Activated T-helper 2 cell treated with anti-CD3 and anti-CD28 coated beads, Interferon-gamma antibody, Interleukin-2, Interleukin-4, amounts not matched to agents 10 μg/mL and 5 μg/mL and 100 μg/mL, durations not matched to agents 14 hours and 24 hours and 36 hours (primary cell): ENCODE data around the gene ASB13. TPM values are rescaled to one million over a fixed set of nuclear protein-coding genes. Genes with fewer than 3 reads are reported as not detected.
"Not testable (repeated sequence)": the region's sequence is repeated elsewhere in the genome, so short reads cannot be mapped to it uniquely, and the experiment has no call there.

Source experiments
- DNase-seq: peaks from one replicate; pipeline ENCODE4 v3.0.0; 2021; ENCODE audit warnings: low spot score
- H3K27ac Mint-ChIP-seq: one replicate; pipeline ENCODE4 v1.8.0; 2021; ENCODE audit warnings: mixed read lengths
- H3K27me3 Mint-ChIP-seq: one replicate; pipeline ENCODE4 v1.8.0; 2021; ENCODE audit warnings: low read depth, mixed read lengths
- H3K36me3 Mint-ChIP-seq: one replicate; pipeline ENCODE4 v1.8.0; 2021; ENCODE audit warnings: low read depth, mixed read lengths
- H3K4me1 Mint-ChIP-seq: one replicate; pipeline ENCODE4 v1.8.0; 2021; ENCODE audit warnings: low read depth, mixed read lengths
- H3K4me3 Mint-ChIP-seq: one replicate; pipeline ENCODE4 v1.8.0; 2021; ENCODE audit warnings: low read depth, mild to moderate bottlenecking, moderate library complexity, mixed read lengths
- H3K9me3 Mint-ChIP-seq: one replicate; pipeline ENCODE4 v1.8.0; 2021; ENCODE audit warnings: mixed read lengths
- intact Hi-C: fragments of 100-400 bp; cut with micrococcal nuclease; formaldehyde crosslinking; loops from one replicate; pipeline ENCODE4 v1.15.1; 2023
- total RNA-seq: library from RNA; stranded (reverse); gene quantifications from 2 replicates; pipeline ENCODE4 v1.2.3, GENCODE V29; 2022

ASB13 gene
- total RNA-seq, 1 donor from 2014 or later: 15.2 TPM

DNA sequence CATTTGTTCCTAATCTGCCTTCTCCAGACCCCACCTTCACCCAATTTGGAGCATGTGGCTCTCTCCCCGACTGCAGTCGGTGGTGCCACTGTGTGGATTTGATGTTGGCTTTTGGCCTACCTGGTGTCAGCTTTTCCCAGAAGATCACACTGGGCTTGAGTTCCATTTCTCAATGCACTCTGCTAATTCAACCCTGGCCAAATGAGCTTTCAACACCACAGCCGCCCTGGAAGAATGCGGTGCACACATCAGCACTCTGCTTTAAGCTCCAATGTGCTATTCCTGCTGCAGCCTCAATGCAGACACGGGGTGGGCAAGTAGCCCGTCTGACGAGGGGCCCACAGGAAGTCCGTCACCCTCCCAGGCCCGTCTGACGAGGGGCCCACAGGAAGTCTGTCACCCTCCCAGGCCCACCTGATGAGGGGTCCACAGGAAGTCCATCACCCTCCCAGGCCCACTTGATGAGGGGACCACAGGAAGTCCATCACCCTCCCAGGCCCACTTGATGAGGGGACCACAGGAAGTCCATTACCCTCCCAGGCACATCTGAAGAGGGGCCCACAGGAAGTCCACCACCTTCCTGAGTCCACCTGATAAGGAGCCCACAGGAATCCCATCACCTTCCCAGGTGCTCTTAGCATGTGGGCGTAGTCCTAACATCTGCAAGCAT lies 64.4 kb downstream of the ASB13 start:
- H3K27me3 Mint-ChIP-seq: peaks cover 5% of the 10 kb centered on the region
- no peak overlapping the region for H3K4me3 Mint-ChIP-seq
- H3K27ac Mint-ChIP-seq: no peak overlapping the region
- DNase-seq: no peak
- no peaks in the 10 kb centered on the region for H3K9me3 Mint-ChIP-seq
- H3K36me3 Mint-ChIP-seq: no peaks in the 10 kb centered on the region
- intact Hi-C loops: no loop called here
- no peaks in the 10 kb centered on the region for H3K4me1 Mint-ChIP-seq

DNA sequence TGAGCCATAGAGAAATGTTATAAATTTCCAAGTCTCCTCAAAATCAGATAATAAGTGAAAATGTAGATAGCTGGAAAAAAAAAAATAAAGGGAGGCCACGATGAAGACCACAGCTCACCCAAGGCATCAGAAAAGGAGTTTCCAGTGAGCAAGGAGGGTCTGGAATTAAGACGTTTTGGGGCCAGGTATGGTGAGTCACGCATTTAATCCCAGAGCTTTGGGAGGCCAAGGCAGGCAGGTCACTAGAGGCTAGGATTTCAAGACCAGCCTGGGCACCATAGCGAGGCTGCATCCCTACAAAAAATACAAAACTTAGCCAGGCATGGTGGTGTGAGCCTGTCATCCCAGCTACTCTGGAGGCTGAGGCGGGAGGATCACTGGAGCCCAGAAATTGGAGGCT lies 65.5 kb downstream of the ASB13 start:
- peaks cover 5% of the 10 kb centered on the region for H3K27me3 Mint-ChIP-seq
- DNase-seq: no peak
- intact Hi-C loops: no loop called here
- H3K27ac Mint-ChIP-seq: no peak overlapping the region
- no peak overlapping the region for H3K4me3 Mint-ChIP-seq
- H3K36me3 Mint-ChIP-seq: no peaks in the 10 kb centered on the region
- H3K4me1 Mint-ChIP-seq: peaks cover 4% of the 10 kb centered on the region
- H3K9me3 Mint-ChIP-seq: no peaks in the 10 kb centered on the region

DNA sequence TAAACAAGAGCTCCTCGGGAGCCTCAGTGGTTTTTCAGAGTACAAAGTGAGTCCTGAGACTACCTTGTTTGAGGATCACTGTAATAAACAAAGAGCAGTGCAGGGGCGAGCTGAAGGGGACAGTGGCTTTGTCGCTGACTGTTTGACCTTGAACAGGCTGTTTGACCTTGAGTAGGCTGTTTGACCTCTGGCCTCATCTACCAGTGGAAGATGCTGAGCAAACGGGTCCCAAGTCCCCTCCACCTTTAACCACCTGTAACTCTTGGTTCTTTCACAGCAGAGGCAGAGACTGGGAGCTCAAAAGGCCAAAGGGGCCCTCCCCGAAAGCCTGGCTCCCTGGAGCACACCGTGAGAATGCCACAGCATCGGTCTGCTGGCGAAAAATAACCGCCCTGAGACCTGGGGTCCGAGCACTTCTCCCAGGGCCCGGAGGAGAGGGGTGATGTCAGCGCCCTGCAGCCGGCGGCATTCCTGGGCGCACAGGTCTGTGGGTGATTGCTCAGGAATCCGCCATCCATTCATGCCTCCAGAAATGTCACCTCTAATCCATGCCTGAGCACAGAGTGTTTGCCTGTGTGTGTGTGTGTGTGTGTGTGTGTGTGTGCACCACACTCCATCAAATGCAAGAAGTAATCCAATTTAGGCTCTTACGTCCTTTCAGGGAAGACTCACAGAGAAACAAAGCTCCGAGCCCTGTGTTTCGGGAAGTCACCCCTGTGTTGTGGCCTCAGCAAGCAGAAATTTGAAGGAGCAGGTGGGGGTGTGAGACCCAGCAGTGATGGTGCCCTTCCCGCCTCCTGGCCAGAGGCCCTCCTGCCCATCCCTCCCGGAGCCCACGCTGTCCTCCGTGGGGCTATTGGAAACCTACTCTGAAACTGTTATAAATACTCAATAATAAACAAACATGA lies 66.5 kb downstream of the ASB13 start:
- intact Hi-C loops: no loop called here
- peaks cover 8% of the 10 kb centered on the region for H3K4me1 Mint-ChIP-seq
- peaks cover 10% of the 10 kb centered on the region for H3K27me3 Mint-ChIP-seq
- H3K36me3 Mint-ChIP-seq: no peaks in the 10 kb centered on the region
- no peak for DNase-seq
- H3K27ac Mint-ChIP-seq: no peak overlapping the region
- no peak overlapping the region for H3K4me3 Mint-ChIP-seq
- no peaks in the 10 kb centered on the region for H3K9me3 Mint-ChIP-seq

DNA sequence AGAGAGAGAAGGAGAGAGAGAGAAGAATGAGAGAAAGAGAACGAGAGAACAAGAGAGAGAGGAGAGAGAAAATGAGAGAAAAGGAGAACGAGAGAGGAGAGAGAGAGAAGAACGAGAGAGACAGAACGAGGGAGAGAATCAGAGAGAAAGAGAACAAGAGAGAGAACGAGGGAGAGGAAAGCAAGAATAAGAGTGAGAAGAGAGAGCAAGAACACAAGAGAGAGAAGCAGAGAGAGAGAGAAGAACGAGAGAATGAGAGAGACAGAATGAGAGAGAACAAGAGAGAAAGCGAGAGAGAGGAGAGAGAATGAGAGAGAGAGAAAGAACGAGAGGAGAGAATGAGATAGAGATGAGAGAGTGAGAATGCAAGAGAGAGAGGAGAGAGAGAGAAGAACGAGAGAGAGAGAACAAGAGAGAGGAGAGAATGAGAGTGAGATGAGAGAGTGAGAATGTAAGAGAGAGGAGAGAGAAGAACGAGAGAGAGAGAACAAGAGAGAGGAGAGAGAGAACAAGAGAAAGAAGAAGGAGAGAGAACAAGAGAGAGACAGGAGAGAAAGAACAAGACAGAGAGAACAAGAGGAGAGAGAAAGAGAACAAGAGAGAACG lies 68.2 kb downstream of the ASB13 start:
- H3K4me3 Mint-ChIP-seq: no peak overlapping the region
- H3K27me3 Mint-ChIP-seq: peaks cover 14% of the 10 kb centered on the region
- intact Hi-C loops: no loop called here
- no peak overlapping the region for H3K27ac Mint-ChIP-seq
- H3K9me3 Mint-ChIP-seq: no peaks in the 10 kb centered on the region
- DNase-seq: no peak
- H3K4me1 Mint-ChIP-seq: peaks cover 8% of the 10 kb centered on the region
- no peaks in the 10 kb centered on the region for H3K36me3 Mint-ChIP-seq

DNA sequence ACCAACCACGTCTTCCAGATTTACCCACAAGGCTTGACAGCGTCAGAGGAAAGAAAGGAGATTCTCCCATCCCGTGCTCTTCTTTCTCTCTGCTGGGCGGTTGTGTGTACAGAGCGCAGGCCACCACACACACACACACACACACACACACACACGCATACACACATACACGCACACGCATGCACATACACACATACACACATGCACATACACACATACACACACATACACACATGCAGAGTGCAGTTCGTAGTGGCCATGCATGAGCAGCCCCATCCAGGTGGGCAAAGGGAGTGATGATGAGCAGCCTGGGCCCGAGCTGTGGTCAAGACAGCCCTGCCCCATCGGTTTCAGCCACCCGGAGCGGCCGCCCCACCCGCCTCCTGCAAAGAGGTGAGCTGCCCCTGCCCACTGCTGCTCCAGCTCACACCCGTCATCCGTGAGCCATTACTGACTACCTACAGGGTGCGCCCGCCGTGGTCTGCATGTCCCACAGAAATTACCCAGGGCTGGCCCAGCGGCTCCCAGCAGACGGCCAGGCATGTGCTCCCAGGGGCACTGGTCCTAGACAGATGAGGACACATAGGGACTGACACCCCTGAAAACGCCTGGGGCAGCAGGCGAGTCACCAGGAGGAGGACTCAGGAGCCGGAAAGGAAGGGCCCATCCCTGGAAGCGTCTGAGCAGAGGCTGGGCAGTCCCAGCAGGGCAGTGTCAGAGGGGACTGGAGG lies 69.6 kb downstream of the ASB13 start:
- no peak for DNase-seq
- Mint-ChIP-seq H3K4me3 (no peak overlapping the region), H3K27ac (no peak overlapping the region), H3K9me3 (no peaks in the 10 kb centered on the region), H3K27me3 (peaks cover 18% of the 10 kb centered on the region), H3K4me1 (peaks cover 8% of the 10 kb centered on the region), H3K36me3 (no peaks in the 10 kb centered on the region)
- intact Hi-C loops: no loop called here

DNA sequence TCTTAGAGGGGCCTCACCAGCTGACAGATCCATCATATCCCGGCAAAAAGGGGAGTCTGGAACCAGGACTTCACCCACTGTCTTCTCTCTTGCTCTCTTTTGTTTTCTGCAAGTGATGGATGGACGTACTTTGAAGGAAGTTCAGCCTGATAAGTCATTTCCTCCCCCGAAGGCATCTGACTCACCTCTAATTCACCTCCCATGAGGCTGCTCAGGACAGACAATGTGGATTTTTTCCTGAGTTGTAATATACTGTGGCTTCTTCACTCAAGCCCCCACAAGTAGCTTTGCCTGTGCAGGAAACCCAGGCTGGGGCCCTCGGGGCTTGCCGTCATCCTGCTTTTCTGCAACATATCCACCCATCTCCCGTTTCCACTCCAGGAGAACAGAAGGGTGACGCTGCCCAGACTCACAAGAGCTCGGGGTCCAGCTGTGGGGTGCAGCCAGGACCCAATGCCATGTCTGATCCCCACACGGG lies 70.4 kb downstream of the ASB13 start:
- H3K4me1 Mint-ChIP-seq: peaks cover 9% of the 10 kb centered on the region
- no peak overlapping the region for H3K4me3 Mint-ChIP-seq
- no peak for DNase-seq
- H3K36me3 Mint-ChIP-seq: no peaks in the 10 kb centered on the region
- peaks cover 18% of the 10 kb centered on the region for H3K27me3 Mint-ChIP-seq
- no peaks in the 10 kb centered on the region for H3K9me3 Mint-ChIP-seq
- no peak overlapping the region for H3K27ac Mint-ChIP-seq
- intact Hi-C loops: no loop called here

DNA sequence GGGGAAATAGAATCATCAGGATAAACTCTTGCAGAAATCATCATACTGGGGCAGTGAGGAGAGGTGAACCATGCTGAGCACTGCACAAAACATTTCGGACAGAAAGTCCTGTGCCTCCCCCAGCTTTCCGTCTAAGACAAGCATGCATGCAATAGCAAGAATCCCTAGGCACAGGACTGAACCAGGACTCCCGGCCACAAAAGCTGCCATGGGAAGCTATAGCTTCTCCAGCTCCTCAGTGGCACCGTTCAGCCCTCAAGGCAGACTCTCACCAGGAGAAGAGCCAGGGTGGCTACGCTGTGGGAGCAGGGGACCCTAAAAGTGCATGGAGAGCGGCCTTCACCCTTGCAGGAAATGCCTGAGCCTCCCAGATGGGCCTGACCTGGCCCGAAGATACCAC lies 70.8 kb downstream of the ASB13 start:
- H3K27me3 Mint-ChIP-seq: peaks cover 18% of the 10 kb centered on the region
- no peak overlapping the region for H3K27ac Mint-ChIP-seq
- H3K9me3 Mint-ChIP-seq: no peaks in the 10 kb centered on the region
- peaks cover 10% of the 10 kb centered on the region for H3K4me1 Mint-ChIP-seq
- DNase-seq: no peak
- no peak overlapping the region for H3K4me3 Mint-ChIP-seq
- no peaks in the 10 kb centered on the region for H3K36me3 Mint-ChIP-seq
- intact Hi-C loops: no loop called here

DNA sequence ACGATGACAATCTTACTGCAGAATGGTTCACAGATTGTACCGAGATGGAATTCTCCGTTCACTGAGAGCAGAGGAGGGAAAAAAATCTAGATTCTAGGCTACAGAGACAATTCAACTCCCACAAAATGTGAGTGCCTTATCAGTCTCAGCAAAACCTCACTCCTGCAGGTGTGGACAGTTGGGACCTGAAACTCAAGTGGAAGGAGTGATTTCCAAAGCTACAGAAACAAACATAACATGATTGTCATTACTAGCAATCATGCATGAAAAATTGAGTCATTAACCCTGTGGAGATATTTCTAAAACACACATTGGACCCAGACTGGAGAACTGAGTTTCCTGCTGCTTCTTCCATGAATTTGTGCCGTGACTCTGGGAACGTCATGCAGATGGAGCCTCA lies 71.3 kb downstream of the ASB13 start:
- peaks cover 18% of the 10 kb centered on the region for H3K27me3 Mint-ChIP-seq

DNA sequence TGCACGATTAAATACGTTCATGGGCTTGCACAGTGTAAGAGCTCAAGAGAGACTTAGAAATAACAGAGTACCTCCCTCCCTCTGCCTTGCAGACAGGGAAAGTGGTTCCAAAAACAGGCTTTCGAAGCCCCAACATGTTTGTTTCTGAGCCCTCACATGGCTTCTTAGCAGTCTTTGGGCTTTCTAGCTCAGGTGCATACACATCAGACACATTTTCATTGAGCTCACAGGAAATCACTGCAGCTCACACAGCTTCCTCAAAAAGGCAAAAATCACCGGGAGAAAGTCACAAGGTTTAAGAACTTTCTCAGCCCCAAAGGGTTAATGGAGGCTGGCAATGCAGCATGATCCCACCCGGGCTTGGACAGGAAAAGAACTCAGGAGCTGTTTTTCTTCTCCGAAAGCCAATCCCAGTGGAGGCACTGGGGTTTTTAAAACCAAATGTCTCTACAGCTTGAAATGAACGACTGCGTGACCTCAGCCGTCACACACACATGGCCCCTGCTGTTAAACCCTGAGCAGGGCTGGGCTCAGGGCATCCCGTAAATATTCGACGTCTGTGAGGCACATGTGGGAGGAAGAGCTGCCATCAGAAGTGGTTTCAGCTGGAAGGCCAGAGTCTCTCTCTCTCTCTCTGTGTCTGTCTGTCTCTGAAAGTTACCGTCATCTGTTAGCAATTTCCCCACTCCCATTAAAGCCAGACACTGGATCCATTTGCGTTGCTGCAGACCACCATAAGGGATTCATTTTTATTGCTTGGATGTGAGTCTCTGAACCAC lies 71.9 kb downstream of the ASB13 start:
- intact Hi-C loops: no loop called here
- Mint-ChIP-seq H3K27ac (no peak overlapping the region), H3K9me3 (no peaks in the 10 kb centered on the region), H3K4me3 (no peak overlapping the region), H3K4me1 (peaks cover 14% of the 10 kb centered on the region), H3K36me3 (no peaks in the 10 kb centered on the region), H3K27me3 (peaks cover 18% of the 10 kb centered on the region)
- DNase-seq: no peak

More for the DNA sequence above, 71.3 kb downstream of the ASB13 start:
- Mint-ChIP-seq H3K4me3 (no peak overlapping the region), H3K27ac (no peak overlapping the region), H3K9me3 (no peaks in the 10 kb centered on the region), H3K4me1 (peaks cover 10% of the 10 kb centered on the region), H3K36me3 (no peaks in the 10 kb centered on the region)
- no peak for DNase-seq
- intact Hi-C loops: no loop called here

DNA sequence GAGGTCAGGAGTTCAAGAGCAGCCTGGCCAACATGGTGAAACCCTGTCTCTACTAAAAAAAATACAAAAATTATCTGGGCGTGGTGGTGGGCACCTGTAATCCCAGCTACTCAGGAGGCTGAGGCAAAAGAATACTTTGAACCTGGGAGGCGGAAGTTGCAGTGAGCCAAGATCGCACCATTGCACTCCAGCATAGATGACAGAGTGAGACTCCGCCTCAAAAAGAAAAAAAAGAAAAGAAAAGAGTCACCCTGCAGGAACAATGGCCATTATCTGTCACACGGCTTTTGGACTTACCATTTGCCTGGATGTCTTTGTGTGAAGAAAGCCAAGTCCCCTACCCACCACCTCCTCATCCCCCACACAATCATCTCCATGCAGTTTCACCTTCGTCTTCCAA lies 73.0 kb downstream of the ASB13 start:
- H3K9me3 Mint-ChIP-seq, H3K27ac Mint-ChIP-seq, DNase-seq, H3K4me3 Mint-ChIP-seq, intact Hi-C loops, H3K36me3 Mint-ChIP-seq: not testable (repeated sequence)
- Mint-ChIP-seq H3K4me1 (peaks cover 14% of the 10 kb centered on the region), H3K27me3 (peaks cover 21% of the 10 kb centered on the region)

DNA sequence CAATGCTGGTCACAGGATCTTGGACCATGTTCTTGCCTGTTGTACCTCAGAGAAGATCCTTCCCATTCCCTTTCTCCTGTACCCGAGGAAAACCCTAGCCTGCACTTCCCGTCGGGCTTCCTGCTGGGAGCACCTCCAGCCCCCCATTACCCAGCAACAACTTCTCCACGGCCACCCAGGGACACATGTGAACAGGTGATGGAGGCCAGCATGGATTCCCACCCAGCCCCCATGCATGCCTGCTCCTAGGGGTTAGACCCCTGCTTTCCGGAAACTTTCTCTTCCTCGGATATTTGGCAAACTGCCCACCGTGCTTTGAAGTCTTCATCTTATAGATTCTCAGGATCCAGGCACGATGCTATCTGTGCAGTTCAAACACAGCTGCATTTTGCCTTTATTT lies 74.3 kb downstream of the ASB13 start:
- Mint-ChIP-seq H3K4me1 (peaks cover 14% of the 10 kb centered on the region), H3K27ac (no peak overlapping the region), H3K27me3 (peaks cover 17% of the 10 kb centered on the region), H3K4me3 (no peak overlapping the region), H3K36me3 (no peaks in the 10 kb centered on the region), H3K9me3 (no peaks in the 10 kb centered on the region)
- intact Hi-C loops: no loop called here
- DNase-seq: no peak

DNA sequence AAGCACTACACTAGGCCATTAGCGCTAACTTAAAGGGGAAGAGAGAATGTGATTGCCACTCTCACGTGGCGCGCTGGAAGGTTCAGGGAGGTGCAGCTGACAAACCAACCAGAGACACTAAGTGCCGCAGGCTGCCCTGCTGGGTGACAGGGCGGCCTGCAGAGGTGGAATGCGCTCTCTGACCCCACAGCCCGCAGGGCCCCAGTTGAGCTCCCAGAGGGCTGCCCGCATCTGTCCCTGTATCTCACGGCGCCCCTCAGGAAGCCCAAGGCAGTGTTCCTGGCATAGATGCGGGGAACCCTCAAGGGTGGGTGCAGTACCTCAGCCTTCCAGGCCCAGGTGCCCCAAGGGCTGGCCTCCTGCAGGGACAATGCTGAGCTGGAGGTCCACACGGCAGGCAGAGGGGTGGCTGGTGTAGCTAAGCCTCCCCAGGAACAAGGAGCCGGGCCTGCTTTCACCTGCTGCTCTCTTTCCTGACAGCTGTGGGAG lies 75.0 kb downstream of the ASB13 start:
- no peak overlapping the region for H3K27ac Mint-ChIP-seq
- H3K4me3 Mint-ChIP-seq: no peak overlapping the region
- no peaks in the 10 kb centered on the region for H3K9me3 Mint-ChIP-seq
- no peak for DNase-seq
- intact Hi-C loops: no loop called here
- H3K27me3 Mint-ChIP-seq: peaks cover 23% of the 10 kb centered on the region
- H3K36me3 Mint-ChIP-seq: no peaks in the 10 kb centered on the region
- peaks cover 14% of the 10 kb centered on the region for H3K4me1 Mint-ChIP-seq
